IPS-11a (cell line): ENCODE results near the gene TEX47.

Experiments
- H3K4me3 ChIP-seq: one replicate; pipeline ENCODE4 v1.5.1; 2013; ENCODE audit warnings: low read depth, low read length, control low read depth

The TEX47 gene

GRCh38 chr7:88756802-88757201 lies 38.7 kb downstream of the TEX47 start:
- no peak overlapping the region for H3K4me3 ChIP-seq

GRCh38 chr7:88746126-88746525 lies 49.4 kb downstream of the TEX47 start:
- no peak overlapping the region for H3K4me3 ChIP-seq
